GM18505 (cell line): ENCODE data around the gene CSRP2.

ENCODE experiments used
- ATAC-seq: cut with Tn5 transposase; IDR thresholded peaks from one replicate; pipeline ENCODE4 v1.9.1; 2021; ENCODE audit not compliant: unreplicated experiment
- POLR2A ChIP-seq: IDR thresholded peaks from 4 replicates; pipeline ENCODE4 v1.6.1; 2011; ENCODE audit warnings: borderline replicate concordance; ENCODE audit not compliant: insufficient read depth, insufficient read length; ENCODE audit errors: extremely low read depth

Gene CSRP2

DNA sequence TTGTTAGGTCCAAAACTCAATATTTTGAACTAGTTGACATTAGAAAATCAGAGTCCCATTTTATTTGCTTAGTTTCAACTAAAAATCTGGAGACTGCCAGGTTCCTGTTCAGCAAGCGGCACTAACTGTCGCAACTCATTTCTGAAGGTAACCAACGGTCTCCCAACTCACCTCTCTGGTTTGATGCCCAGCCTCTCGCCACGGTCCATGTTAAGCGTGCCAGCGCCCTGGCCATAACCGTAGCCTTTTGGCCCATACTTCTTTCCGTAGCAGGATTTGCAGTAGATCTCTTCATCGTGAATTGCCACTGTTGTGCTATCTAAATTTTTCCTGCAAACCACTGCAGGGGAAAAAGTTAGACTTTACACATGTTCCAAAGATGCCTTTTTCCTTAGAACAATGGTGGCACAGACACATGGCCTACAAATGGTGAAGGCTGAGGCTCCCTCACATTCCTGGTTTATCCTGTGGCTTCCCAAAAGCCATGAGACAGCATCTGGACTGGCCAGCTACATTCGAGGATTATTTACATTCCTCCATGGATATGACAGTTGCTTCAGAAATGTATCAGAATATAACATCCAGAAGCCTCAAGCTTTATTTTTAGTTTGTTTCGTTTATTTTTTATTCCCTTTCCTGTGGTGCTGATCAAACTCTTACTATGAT is 15.7 kb downstream of the CSRP2 start:
- no peak for TF ChIP-seq POLR2A

GRCh38 chr12:76860256-76860655 is 18.6 kb downstream of the CSRP2 start:
- ATAC-seq = no peak
- TF ChIP-seq POLR2A = no peak

More for the DNA sequence above, 15.7 kb downstream of the CSRP2 start:
- no peak for ATAC-seq

- TF ChIP-seq POLR2A = no peak
- ATAC-seq = no peak
These were observed 19.2 kb downstream of the CSRP2 start for GRCh38 chr12:76859611-76860010.

DNA sequence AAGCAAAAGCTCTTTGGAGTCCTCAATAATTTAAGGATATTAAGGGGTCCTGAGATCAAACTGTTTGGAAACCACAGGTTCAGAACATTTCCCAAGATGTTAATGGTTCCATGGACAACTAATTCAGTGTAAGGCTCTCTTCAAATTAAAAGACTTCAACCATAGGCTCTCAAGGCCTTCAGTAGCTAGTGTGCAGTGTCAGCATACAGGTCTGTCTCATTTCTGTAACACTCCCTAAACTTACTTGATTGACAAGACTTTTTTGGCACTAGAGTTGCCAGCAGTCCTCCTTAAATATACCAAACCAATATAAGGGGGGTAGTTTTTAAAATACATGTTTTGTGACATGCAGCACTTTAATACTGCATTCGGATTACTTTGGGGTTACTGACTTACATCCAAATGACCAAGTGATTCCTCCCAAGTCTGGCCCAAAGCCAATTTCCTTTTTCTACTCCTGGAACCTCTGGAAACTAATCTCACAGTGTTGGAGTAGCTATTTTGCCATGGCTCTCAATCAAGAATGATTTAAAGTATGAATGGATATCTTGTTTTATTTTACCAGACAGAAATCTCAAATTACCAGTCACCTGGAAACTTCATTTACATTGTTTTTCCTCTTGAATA is 22.7 kb downstream of the CSRP2 start:
- TF ChIP-seq POLR2A = no peak
- ATAC-seq = no peak

DNA sequence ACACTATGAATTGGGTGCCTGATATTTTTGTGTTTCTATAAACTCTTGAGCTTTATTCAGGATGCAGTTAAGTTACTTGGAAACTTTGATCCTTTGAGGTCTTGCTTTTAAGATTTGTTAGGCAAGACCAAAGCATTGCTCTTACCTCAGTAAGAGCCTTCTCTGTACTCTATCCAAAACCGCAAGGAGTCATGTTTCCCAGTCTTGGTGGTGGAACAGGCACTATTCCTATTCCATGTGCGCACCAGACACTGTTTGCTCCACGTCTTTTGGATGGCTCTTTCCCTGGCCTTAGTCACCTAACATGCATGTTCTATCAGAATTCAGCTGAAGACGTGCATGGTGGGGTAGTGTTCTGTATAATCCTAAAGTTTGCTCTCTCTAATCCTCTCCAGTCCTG is 23.5 kb downstream of the CSRP2 start:
- TF ChIP-seq POLR2A = no peak
- no peak for ATAC-seq

DNA sequence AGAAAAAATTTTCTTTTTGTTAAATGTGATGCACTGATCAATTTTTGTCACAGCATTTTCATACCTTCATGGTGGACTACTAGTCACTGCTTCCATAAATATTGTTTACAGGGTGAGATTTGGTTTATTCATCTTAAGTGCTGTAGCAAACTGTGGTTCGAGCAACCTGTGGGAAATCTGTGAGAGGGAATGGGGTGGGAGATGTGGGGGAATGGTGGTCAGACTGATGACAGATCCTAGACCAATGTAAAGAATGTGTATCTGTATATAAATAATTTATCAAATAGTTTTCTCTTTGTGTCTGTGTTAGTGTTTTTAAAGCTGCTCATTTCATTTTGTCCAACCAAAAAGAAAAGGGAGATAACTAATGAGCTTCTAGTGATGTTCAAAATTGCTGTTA is 26.7 kb downstream of the CSRP2 start:
- no peak for TF ChIP-seq POLR2A
- no peak for ATAC-seq

GRCh38 chr12:76848132-76848531 is 30.7 kb downstream of the CSRP2 start:
- no peak for TF ChIP-seq POLR2A
- no peak for ATAC-seq

DNA sequence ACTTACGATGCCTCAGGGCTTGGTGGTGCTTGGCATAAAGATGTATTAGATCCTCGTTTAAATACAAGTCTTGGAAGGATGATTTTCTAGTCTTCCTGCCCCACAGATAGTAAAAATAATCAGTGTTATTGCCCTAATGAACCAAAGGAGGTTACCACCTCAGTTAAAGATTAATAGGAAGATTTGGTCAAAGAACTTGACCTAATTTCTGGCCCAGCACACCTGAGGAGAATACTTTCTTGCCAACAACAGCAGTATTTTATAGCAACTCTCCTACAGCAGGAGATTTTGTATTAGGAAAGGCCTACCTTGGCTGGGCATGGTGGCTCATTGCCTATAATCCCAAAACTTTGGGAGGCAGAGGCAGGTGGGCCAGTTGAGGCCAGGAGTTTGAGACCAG is 31.6 kb downstream of the CSRP2 start:
- no peak for TF ChIP-seq POLR2A
- no peak for ATAC-seq

DNA sequence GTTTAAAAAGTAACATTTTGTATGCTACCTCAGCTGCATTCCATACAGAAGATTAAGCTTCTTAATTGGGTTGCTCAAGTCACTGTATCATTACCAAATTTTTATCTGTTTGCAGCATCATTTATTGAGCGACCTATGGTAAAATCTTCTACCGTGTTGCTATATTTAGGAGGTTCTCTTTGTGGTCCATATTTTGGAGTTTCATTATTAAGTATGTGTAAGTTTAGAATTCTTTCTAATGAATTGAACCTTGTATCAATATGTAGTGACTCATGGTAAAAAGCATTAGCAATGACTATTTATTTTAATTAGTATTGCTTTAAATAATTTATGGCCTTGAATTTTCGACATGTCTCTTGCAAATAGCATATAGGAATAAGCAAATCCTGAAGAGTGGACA is 42.2 kb downstream of the CSRP2 start:
- no peak for ATAC-seq
- no peak for TF ChIP-seq POLR2A

DNA sequence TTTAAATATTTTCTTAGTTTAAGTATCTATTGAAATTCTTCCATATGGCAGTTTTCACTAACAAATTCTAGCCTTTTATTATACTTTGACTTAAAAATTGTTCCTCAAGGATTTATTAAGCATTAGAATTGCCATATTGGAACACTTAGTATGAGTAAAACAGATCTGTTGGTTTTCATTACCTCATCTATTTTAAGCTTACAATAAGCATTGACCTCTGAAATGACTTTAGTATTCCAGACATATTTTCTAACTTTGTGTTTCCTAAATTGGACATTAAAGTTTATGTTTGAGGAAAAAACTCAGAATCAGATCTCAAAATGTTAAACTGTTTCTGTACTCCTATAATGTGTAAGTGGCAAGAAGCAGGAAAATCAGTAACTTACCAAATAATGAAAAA is 48.4 kb downstream of the CSRP2 start:
- ATAC-seq = no peak
- TF ChIP-seq POLR2A = no peak

- no peak for TF ChIP-seq POLR2A
- ATAC-seq = no peak
These were observed 57.8 kb downstream of the CSRP2 start for GRCh38 chr12:76820888-76821482.

GRCh38 chr12:76813972-76814371 is 64.8 kb downstream of the CSRP2 start:
- TF ChIP-seq POLR2A = no peak
- no peak for ATAC-seq

DNA sequence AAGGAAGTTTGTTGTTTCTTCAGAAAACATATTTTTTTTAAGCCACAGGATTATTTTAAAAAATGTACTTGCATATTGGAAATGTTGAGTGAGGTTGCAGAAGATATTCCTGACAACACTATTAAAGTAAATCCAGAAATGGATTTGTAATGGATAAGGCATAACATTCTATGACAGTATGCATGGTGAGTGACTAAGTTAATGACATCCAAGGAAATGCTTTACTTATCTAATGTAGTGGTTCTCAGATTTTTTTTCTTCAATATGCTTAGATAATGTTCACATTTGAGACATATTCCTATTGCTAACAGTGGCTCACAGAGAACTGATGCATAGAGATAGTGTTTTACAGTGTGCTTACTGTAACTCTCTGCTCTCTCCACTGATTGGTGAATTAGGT is 65.6 kb downstream of the CSRP2 start:
- no peak for TF ChIP-seq POLR2A
- ATAC-seq = no peak

DNA sequence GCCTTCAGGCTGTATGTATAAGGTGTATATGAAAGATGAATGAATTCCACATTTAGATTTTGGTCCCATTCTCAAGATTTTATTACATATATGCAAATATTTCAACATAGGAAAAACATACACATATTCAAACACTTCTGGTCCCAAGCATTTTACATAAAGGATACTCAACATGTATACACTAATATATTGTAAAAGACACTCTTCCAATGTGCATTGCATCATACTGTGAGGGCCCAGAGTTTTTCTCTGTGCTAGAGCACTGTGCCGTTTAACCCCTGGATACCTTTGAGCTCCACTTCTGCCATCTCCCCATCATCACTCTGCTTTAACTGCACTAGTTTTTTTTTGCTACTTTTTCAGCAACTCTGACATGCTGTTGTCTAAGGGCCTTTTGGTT is 66.8 kb downstream of the CSRP2 start:
- no peak for TF ChIP-seq POLR2A
- no peak for ATAC-seq

DNA sequence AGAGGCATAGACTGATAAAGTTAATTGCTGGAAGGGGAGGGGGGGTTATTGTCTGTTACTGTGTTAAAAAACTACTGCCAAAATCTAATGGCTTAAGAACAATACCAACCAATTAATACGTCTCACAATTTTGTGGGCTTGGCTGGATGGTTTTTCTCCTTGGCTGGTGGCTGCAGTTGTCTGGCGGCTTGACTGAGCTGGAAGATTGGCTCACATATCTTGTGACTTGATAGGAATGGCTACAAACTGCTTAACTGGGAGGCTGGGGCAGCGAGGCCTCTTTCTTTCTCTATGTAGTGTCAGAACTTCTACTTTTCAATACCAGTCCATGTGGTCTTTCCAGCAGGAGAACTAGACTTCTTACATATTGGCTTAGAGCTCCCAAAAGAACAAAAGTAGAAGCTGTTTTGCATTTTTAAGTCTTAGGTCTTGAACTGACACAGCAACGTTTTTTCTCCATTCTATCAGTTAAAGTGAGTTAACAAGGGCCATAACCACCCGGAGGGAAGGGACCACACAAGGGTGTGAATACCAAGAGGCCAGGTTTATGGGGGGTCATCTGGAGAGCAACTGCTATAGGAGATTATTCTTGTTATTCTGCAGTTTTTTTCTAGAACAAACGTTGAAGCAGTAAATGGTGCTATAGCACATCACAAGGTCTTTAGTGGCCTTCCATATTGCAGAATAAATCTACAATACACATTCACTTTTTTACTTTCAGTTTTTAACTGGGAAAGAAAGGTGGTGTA is 68.0 kb downstream of the CSRP2 start:
- no peak for TF ChIP-seq POLR2A
- no peak for ATAC-seq
